HL-60 (cell line): Measurements from ENCODE around the gene ELOF1.

Experiments used
- DNase-seq, 2 experiments: peaks; one replicate each; pipeline ENCODE4 v3.0.0-alpha.2; 2010 to 2020; ENCODE audit warnings: low read depth in 1 of 2, low spot score in 1 of 2
- H3K27ac ChIP-seq: fragments of 250-450 bp; sonication (Bioruptor Pico); replicated peaks from 2 replicates; pipeline ENCODE4 v1.5.1; 2020; ENCODE audit warnings: mild to moderate bottlenecking, moderate library complexity
- H3K27me3 ChIP-seq: fragments of 250-450 bp; sonication (Bioruptor Pico); 2 replicates; pipeline ENCODE4 v1.5.1; 2021; ENCODE audit warnings: mild to moderate bottlenecking, moderate library complexity; ENCODE audit not compliant: insufficient read depth, poor library complexity, severe bottlenecking
- H3K4me3 ChIP-seq: replicated peaks from 2 replicates; pipeline ENCODE4 v1.5.1; 2011; ENCODE audit warnings: mild to moderate bottlenecking, control low read depth, low read length; ENCODE audit not compliant: insufficient read depth
- CTCF ChIP-seq: IDR thresholded peaks from one replicate; pipeline ENCODE4 v1.5.1; 2011; ENCODE audit warnings: low read length, control low read depth, inconsistent platforms; ENCODE audit not compliant: insufficient read depth
- GABPA ChIP-seq: IDR thresholded peaks from 2 replicates; pipeline ENCODE4 v1.6.1; 2012; ENCODE audit warnings: low read depth
- POLR2AphosphoS5 ChIP-seq: IDR thresholded peaks from 2 replicates; pipeline ENCODE4 v1.6.1; 2012; ENCODE audit warnings: low read depth
- SPI1 ChIP-seq: IDR thresholded peaks from 2 replicates; pipeline ENCODE4 v1.6.1; 2012; ENCODE audit warnings: low read depth, mild to moderate bottlenecking, borderline replicate concordance
- TF ChIP-seq, protein P1 (sequence below): IDR thresholded peaks from 2 replicates; pipeline ENCODE4 v1.6.1; 2012; ENCODE audit warnings: low read depth; ENCODE audit not compliant: insufficient replicate concordance

ELOF1 gene

GRCh38 chr19:11556634-11557420, 2.2 kb downstream of the ELOF1 start:
- Histone ChIP-seq H3K4me3 (no peak overlapping the region), H3K27me3 (no peaks in the 10 kb centered on the region), H3K27ac (no peak overlapping the region)
- no peak for DNase-seq
- no peak for TF ChIP-seq POLR2AphosphoS5

- no peak overlapping the region for H3K27ac ChIP-seq
- H3K4me3 ChIP-seq: no peak overlapping the region
- no peak for TF ChIP-seq CTCF
- TF ChIP-seq GABPA: no peak
- no peak for TF ChIP-seq SPI1
- H3K27me3 ChIP-seq: no peaks in the 10 kb centered on the region
- DNase-seq: no peak
Observed at GRCh38 chr19:11555246-11555645, 3.8 kb downstream of the ELOF1 start.

- Histone ChIP-seq H3K4me3 (no peak overlapping the region), H3K27me3 (no peaks in the 10 kb centered on the region), H3K27ac (no peak overlapping the region)
- TF ChIP-seq CTCF (no peak), POLR2AphosphoS5 (no peak), GABPA (no peak), SPI1 (no peak)
- TF ChIP-seq, protein P1, sequence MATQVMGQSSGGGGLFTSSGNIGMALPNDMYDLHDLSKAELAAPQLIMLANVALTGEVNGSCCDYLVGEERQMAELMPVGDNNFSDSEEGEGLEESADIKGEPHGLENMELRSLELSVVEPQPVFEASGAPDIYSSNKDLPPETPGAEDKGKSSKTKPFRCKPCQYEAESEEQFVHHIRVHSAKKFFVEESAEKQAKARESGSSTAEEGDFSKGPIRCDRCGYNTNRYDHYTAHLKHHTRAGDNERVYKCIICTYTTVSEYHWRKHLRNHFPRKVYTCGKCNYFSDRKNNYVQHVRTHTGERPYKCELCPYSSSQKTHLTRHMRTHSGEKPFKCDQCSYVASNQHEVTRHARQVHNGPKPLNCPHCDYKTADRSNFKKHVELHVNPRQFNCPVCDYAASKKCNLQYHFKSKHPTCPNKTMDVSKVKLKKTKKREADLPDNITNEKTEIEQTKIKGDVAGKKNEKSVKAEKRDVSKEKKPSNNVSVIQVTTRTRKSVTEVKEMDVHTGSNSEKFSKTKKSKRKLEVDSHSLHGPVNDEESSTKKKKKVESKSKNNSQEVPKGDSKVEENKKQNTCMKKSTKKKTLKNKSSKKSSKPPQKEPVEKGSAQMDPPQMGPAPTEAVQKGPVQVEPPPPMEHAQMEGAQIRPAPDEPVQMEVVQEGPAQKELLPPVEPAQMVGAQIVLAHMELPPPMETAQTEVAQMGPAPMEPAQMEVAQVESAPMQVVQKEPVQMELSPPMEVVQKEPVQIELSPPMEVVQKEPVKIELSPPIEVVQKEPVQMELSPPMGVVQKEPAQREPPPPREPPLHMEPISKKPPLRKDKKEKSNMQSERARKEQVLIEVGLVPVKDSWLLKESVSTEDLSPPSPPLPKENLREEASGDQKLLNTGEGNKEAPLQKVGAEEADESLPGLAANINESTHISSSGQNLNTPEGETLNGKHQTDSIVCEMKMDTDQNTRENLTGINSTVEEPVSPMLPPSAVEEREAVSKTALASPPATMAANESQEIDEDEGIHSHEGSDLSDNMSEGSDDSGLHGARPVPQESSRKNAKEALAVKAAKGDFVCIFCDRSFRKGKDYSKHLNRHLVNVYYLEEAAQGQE: no peak
- DNase-seq: no peak
Observed at GRCh38 chr19:11554160-11554559, 4.9 kb downstream of the ELOF1 start.

DNA sequence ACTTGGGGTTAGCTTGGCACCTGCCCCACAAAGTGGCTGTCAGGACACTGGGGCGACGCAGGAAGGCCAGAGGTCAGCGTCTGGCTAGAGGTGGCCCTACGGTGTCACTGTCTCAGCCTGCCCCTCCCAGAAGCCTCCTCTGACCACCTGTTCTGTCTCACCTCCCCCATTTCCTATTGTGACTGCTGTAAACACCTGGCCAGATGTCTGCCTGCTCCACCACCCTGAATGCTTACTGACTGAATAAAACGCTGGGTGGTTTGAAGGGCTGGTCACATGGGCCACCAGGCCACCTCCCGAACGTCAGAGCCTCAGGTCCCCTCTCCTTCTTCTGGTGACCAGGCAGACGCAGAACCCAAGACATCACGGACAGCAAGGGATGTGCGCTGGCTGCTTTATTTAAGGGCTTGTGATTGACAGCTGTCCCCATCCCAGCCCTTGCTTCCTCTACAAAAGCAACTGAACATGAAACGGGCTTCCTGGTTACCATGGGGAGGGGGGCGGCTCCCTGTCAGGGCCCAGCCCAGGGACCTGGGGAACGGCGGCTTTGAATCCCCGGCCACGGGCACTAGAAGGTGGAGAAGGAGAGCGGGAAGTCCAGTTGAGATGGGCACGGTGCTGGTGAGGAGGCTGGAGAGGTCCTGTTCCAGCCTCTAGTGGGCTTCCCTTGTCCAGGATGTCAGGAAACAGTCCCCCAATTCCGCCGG, 6.2 kb downstream of the ELOF1 start:
- no peak for DNase-seq
- Histone ChIP-seq H3K27me3 (no peaks in the 10 kb centered on the region), H3K4me3 (no peak overlapping the region), H3K27ac (no peak overlapping the region)
- TF ChIP-seq GABPA (no peak), CTCF (no peak), POLR2AphosphoS5 (no peak)
- TF ChIP-seq, protein P1: no peak
